GM10266 (cell line): ENCODE measurements around the gene FXN.
"Not testable (repeated sequence)": the region's sequence is repeated elsewhere in the genome, so short reads cannot be mapped to it uniquely, and the experiment has no call there.

Experiments used
- DNase-seq: peaks from one replicate; pipeline ENCODE4 v3.0.0; 2012; ENCODE audit errors: extremely low spot score
- CTCF ChIP-seq: IDR thresholded peaks from 2 replicates; pipeline ENCODE4 v1.5.1; 2012; ENCODE audit warnings: mild to moderate bottlenecking, low read depth; ENCODE audit not compliant: control insufficient read depth, insufficient read depth; ENCODE audit errors: missing control alignments

The FXN gene

GRCh38 chr9:69035438-69036308 lies at the start of gene FXN:
Gene FXN, plus strand, starts transcription at chr9:69035752. Its CDS starts 31 bp downstream, at chr9:69035783.
- DNase-seq: peak; percentile 92
- TF ChIP-seq CTCF: peak; percentile 98

GRCh38 chr9:68986949-68987348 lies 48.6 kb upstream of the FXN start:
- not testable (repeated sequence) for DNase-seq

GRCh38 chr9:68991457-68991856 lies 44.1 kb upstream of the FXN start:
- no peak for TF ChIP-seq CTCF
- DNase-seq: no peak

GRCh38 chr9:68995776-68996175 lies 39.8 kb upstream of the FXN start:
- no peak for DNase-seq
- no peak for TF ChIP-seq CTCF

GRCh38 chr9:68996462-68996861 lies 39.1 kb upstream of the FXN start:
- no peak for TF ChIP-seq CTCF
- no peak for DNase-seq

- DNase-seq: no peak
- TF ChIP-seq CTCF: no peak
Measured at GRCh38 chr9:68997666-68998065, 37.9 kb upstream of the FXN start.

- no peak for DNase-seq
- no peak for TF ChIP-seq CTCF
Measured at GRCh38 chr9:68998385-68998784, 37.2 kb upstream of the FXN start.
